DMS 273 (cell line): ENCODE data around the gene SERINC3.

Experiments used
- DNase-seq: peaks from one replicate; lab custom pipeline; 2025; ENCODE audit not compliant: unreplicated experiment; lab: John Stamatoyannopoulos, UW

The SERINC3 gene

DNA sequence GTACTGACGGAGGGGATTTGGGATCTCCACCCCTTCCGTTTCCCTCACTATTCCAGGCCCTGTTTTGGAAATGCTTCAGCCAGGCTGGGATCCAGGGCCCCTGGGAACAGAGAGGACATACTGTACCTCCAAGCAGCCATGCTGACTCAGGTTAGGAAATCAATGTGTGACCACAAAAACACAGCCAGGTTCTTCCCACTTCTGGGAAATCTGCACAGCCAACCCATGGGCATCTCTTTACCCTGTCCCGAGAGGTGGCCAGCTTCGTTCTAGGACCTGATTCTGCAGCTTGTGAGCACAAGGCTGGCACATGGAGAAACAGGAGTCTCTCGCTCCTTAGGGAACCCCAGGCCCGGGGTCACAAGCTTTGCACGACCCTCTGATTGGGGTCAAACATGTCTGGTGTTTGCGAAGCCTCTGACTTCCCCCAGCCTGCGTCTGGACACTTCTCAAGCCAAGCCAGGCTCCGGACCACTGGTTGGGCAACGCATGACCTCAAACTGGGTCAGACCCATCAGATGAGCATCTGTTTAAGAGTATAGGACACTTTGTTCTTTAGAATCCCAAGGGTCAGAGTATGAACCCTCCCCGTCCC is 54.5 kb downstream of the SERINC3 start:
- DNase-seq = peak; percentile 15

- no peak for DNase-seq
Measured at GRCh38 chr20:44465001-44465560, 56.8 kb downstream of the SERINC3 start.

DNA sequence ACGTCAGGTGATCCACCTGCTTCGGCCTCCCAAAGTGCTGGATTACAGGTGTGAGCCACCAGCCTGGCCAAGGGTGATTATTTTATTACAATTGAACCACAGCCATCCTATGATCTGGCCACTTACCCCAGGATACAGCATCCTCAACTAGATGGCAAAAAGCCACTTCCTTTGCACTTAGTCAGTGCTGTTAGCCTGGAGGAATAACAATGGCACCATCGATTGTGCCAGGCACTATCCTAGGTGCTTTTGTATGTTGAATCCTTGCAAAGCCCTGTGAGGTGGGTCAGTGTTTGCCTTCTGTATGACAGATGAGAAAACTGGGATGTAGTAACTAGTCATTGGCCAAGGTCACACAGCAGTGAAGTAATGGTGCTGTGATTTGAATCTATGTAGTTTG is 57.4 kb downstream of the SERINC3 start:
- DNase-seq = no peak

DNA sequence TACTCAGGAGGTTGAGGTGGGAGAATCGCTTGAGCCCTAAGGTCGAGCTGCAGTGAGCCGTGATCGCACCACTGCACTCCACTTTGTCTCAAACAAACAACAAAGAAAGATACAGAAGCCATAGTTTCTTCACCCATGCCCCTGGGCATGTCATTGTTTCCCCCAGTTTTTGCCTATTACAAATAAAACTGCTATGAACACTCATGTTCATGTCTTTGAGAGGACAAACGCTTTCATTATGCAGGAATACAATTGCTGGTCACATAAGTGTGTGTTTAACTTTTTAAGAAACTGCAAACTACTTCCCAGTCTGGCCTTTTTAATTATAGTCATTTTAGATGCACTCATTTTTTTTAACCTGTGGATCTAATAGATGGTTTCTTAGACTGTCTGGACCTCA is 58.4 kb downstream of the SERINC3 start:
- no peak for DNase-seq

- DNase-seq = no peak
Measured at GRCh38 chr20:44461803-44462174, 60.1 kb downstream of the SERINC3 start.

DNA sequence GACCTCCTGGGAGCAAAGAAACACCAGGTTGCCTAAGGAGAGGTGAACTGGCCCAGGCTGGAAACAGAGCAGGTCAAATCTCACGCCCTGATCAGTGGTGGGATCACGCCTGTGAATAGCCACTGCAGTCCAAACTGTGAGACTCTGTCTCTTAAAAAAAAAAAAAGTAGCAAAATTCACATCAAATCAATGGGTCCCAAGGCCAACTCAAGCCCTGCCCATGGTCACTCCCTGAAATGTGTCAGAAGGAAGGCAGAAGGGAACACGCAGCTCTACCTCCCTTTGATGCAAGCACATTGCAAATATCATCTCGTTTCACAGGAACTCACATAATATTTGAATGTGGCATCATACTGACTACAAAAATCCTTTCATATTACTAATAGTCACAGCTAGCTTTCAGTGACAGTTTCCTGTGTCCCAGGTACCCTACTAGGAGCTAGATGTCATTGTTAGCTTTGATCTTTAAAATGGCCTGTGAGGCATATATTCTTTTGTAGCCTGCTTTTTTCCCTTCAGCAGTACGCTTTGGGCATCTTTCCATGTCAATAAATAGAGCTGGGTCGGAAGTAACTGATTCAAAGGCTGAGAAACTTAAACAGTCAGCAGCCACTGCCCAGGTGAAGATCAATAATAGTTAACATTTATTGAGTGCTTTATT is 60.6 kb downstream of the SERINC3 start:
- DNase-seq = no peak

DNA sequence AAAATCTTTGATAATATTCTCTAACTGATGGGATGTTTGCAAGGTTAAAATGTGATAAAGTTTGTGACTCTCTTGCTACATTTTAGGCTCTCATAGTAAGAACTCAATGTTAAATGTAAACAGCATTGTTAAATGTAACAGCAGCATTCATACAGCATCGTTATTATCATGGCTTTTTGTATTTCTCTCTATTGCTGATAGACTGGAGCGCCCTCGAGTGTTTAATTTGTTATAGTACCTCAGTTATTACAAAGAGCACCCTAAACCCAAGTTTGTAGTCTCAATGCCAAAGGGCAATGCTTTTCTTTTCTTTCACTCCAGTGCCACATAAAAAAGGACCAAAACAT is 61.1 kb downstream of the SERINC3 start:
- peak; percentile 62 for DNase-seq

- DNase-seq = no peak
Measured at GRCh38 chr20:44459271-44459670, 62.6 kb downstream of the SERINC3 start.

DNA sequence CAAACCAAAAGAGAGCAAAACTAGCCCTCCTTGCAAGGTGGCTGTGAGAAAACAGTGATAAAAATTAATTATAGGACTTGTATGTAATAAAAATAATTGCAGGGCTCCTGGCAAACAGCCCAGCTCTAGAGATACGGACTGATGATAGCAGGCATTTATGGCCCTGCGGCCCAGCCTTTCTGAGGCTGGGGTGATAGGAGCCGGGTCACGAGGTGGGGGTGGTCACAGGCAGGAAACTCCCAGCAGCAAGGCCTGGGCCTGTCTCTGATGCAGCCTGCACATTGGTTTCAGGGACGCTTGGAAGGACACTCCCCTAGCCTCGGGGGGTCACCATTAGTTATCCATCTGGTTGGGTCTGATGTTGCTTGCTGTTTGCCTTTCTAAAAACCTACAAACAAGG is 64.9 kb downstream of the SERINC3 start:
- DNase-seq = peak; percentile 17

DNA sequence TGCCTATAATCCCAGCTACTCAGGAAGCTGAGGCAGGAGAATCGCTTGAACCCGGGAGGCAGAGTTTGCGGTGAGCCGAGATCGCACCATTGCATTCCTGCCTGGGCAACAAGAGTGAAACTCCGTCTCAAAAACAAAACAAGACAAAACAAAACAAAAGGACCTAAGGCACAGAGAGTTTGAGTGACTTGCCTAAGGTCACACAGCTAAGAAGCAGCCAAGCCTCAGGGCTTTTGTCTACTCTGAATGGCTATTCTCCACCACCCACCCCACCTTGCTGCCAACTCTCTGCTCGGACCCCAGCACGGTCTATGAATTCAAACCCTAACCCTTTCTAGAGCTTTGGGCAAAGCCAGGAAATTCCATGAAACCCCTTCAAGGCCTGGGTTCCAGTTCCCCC is 65.3 kb downstream of the SERINC3 start:
- DNase-seq = no peak

DNA sequence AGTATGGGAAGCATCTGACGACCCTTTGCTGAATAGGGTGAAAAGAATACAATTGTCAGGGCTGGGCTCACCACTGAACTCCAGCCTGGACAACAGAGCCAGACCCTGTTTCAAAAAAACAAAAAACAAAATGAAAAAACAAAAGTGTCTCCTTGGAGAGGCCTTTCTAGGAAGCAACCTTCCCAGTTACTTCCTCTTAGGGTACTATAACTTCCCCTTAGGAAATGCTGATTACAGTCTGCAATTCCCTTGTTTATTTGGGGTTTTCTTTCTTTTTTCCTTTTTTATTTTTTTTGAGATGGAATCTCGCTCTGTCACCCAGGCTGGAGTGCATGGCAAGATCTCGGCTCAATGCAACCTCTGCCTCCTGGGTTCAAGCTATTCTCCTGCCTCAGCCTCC is 66.7 kb downstream of the SERINC3 start:
- no peak for DNase-seq

- no peak for DNase-seq
Measured at GRCh38 chr20:44454306-44454963, 67.4 kb downstream of the SERINC3 start.

DNA sequence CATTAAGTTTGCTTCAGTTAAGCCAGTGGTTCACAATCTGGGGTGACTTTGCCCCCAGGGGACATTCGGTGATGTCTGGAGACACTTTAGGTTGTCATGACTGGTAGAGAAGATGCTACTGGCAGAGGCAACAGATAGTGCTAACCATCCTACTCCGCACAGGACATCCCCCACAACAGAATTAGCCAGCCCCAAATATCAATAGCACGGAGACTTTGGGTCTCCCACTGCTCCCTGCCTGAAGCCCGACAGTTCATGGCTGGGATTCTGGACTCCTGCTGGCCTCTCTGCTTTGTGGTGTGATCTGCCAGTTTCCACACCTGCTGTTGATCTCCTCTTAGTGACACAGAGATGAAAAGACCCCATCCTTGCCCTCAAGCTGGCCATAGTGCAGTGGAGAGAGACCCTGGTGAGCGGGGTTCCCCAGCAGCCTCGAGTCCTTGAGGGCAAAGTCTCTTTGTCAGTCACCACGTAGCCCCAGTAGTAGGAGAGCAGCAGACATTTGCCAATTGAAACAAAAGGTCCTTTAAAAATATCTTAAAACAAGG is 70.9 kb downstream of the SERINC3 start:
- no peak for DNase-seq

- DNase-seq = no peak
Measured at GRCh38 chr20:44450281-44450889, 71.5 kb downstream of the SERINC3 start.

GRCh38 chr20:44449864-44450263 is 72.0 kb downstream of the SERINC3 start:
- DNase-seq = no peak

DNA sequence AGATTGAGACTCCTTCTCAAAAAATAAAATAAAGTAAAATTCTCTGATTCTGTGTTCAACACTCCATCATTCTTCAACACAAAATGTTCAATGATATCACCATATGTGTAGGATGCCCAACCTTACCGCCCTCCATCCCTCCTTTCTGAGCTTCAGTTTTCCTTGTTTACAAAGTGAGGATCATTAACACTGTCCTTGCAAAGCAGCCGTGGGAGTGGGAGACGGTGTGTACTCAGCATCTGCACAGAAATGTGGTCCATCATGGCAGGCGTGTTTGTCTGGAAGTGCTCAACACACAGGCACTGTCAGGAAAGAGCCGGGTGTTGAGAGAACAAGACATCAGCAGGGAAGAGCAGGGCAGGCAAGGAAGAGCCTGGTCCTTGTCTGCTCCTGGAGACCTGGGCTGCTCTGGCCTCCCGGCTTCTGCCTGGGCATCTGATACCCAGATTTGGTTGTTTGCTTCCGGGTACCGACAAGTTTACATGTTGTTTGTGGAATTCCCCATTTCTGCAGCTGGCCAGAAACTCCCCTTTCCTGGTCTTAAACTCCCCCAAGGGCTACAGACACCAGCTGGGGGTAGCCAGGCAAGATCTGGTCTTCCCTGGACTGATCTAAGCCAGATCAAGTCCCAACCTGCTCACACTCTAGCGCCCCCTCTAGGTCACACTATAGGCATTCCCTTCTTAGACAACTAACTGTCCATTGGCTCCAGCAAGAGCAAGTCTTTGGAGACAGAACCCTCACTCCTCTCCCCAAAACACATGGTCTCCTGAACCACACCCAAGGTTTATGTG is 72.9 kb downstream of the SERINC3 start:
- peak; percentile 60 for DNase-seq

- DNase-seq = no peak
Measured at GRCh38 chr20:44447827-44448419, 73.9 kb downstream of the SERINC3 start.
